ENCODE data around the gene CD86. TPM values are rescaled to one million over a fixed set of nuclear protein-coding genes. Genes with fewer than 3 reads are reported as not detected.

CD86 gene
- total and polyA plus RNA-seq, 9 of the 15 experiments (the other 6 are each of a cell fraction or from before 2014, with no cell fraction given): 0.16 TPM; not detected in 8

GRCh38 chr3:122031123-122031468 lies 24.1 kb upstream of the CD86 start:
- ChIA-PET POLR2A (no interaction called here), CTCF (ENCODE audit: low intra/inter-chr PET ratio) (no interaction called here)
- FAIRE-seq (no peak), DNase-seq (ENCODE audit: extremely low read depth in 1 of 4, low spot score in 3 of 4) (no peak), ATAC-seq (no peak)
- BruUV-seq (replicated peaks): no TSS peak
- no peaks in the 10 kb centered on the region for H3K27me3 ChIP-seq (ENCODE audit: control insufficient read depth in 2 of 2, insufficient read depth in 2 of 2, low read length in 2 of 2)
- H3K9me1 ChIP-seq (ENCODE audit: control insufficient read depth, insufficient read depth, low read length): no peaks in the 10 kb centered on the region
- no peak overlapping the region for H3K4me3 ChIP-seq
- no peaks in the 10 kb centered on the region for H3K9me3 ChIP-seq (replicated peaks; ENCODE audit: control insufficient read depth, insufficient read depth, low read depth, low read length)
- H3K36me3 ChIP-seq (ENCODE audit: control insufficient read depth, insufficient read depth, low read length): no peaks in the 10 kb centered on the region
- no peaks in the 10 kb centered on the region for H3K79me2 ChIP-seq (ENCODE audit: control insufficient read depth, insufficient read depth, low read length)
- no peak overlapping the region for H3K4me2 ChIP-seq (ENCODE audit: insufficient read depth, low read length)
- no peaks in the 10 kb centered on the region for H3K4me1 ChIP-seq (replicated peaks in 1 of 2; ENCODE audit: control insufficient read depth in 2 of 2, insufficient read depth in 2 of 2, low read length in 2 of 2)
- H3K9ac ChIP-seq (ENCODE audit: insufficient read depth in 1 of 2, low read depth in 2 of 2, low read length in 2 of 2): no peak overlapping the region
- no peak overlapping the region for H3K27ac ChIP-seq (ENCODE audit: extremely low read depth, low read depth, low read length)
- intact Hi-C loops (cut with micrococcal nuclease) (no loop called here), in situ Hi-C loops (cut with MboI) (no loop called here)
- WGBS (ENCODE audit: insufficient coverage, low coverage, missing lambda C conversion rate): 0% methylated on average over 1 of the region's 1 CpG
- no peak overlapping the region for H2AFZ ChIP-seq (ENCODE audit: low read depth, low read length)
- H4K20me1 ChIP-seq (replicated peaks; ENCODE audit: control insufficient read depth, insufficient read depth, low read length): no peaks in the 10 kb centered on the region
- TF ChIP-seq SLC30A9 (CRISPR knock-in tag; IDR thresholded peaks at IDR 0.05) (no peak), NFATC3 (IDR thresholded peaks at IDR 0.05) (no peak), ARID1B (IDR thresholded peaks at IDR 0.05) (no peak), E2F6 (IDR thresholded peaks at IDR 0.05; ENCODE audit: borderline replicate concordance in 1 of 2, extremely low read depth in 1 of 2, insufficient read depth in 1 of 2, insufficient read length in 1 of 2, low read depth in 1 of 2, low read length in 1 of 2, poor library complexity in 1 of 2, severe bottlenecking in 1 of 2) (no peak), U2AF1 (optimal IDR thresholded peaks at IDR 0.05; ENCODE audit: low read depth, low read length) (no peak), ZNF717 (CRISPR knock-in tag; IDR thresholded peaks at IDR 0.05) (no peak), ZNF609 (CRISPR knock-in tag; IDR thresholded peaks at IDR 0.05; ENCODE audit: borderline replicate concordance) (no peak), ZNF232 (CRISPR knock-in tag; IDR thresholded peaks at IDR 0.05) (no peak), TAF9B (IDR thresholded peaks at IDR 0.05; ENCODE audit: partially characterized antibody) (no peak), POLR2H (tag; IDR thresholded peaks at IDR 0.05; ENCODE audit: low read depth) (no peak)
